ENCODE results near the gene GGT6.

GRCh38 chr17:4534515-4534914 is 25.9 kb downstream of the GGT6 start:
- TF ChIP-seq, protein P1, sequence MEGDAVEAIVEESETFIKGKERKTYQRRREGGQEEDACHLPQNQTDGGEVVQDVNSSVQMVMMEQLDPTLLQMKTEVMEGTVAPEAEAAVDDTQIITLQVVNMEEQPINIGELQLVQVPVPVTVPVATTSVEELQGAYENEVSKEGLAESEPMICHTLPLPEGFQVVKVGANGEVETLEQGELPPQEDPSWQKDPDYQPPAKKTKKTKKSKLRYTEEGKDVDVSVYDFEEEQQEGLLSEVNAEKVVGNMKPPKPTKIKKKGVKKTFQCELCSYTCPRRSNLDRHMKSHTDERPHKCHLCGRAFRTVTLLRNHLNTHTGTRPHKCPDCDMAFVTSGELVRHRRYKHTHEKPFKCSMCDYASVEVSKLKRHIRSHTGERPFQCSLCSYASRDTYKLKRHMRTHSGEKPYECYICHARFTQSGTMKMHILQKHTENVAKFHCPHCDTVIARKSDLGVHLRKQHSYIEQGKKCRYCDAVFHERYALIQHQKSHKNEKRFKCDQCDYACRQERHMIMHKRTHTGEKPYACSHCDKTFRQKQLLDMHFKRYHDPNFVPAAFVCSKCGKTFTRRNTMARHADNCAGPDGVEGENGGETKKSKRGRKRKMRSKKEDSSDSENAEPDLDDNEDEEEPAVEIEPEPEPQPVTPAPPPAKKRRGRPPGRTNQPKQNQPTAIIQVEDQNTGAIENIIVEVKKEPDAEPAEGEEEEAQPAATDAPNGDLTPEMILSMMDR (IDR thresholded peaks at IDR 0.05), result no peak
- TF ChIP-seq POLR2AphosphoS5 (IDR thresholded peaks at IDR 0.05), result no peak
